Stimulated activated CD8-positive, alpha-beta memory T cell treated with anti-CD3 and anti-CD28 coated beads, Interleukin-12 subunit alpha, Interleukin-12 subunit beta, amount 100 ng/mL, for 4 hours (primary cell): ENCODE measurements around the gene SCN2B.

Experiments used
- DNase-seq: peaks from one replicate; pipeline ENCODE4 v3.0.0-alpha.2; 2020; ENCODE audit warnings: low read depth

The SCN2B gene, protein sequence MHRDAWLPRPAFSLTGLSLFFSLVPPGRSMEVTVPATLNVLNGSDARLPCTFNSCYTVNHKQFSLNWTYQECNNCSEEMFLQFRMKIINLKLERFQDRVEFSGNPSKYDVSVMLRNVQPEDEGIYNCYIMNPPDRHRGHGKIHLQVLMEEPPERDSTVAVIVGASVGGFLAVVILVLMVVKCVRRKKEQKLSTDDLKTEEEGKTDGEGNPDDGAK

DNA sequence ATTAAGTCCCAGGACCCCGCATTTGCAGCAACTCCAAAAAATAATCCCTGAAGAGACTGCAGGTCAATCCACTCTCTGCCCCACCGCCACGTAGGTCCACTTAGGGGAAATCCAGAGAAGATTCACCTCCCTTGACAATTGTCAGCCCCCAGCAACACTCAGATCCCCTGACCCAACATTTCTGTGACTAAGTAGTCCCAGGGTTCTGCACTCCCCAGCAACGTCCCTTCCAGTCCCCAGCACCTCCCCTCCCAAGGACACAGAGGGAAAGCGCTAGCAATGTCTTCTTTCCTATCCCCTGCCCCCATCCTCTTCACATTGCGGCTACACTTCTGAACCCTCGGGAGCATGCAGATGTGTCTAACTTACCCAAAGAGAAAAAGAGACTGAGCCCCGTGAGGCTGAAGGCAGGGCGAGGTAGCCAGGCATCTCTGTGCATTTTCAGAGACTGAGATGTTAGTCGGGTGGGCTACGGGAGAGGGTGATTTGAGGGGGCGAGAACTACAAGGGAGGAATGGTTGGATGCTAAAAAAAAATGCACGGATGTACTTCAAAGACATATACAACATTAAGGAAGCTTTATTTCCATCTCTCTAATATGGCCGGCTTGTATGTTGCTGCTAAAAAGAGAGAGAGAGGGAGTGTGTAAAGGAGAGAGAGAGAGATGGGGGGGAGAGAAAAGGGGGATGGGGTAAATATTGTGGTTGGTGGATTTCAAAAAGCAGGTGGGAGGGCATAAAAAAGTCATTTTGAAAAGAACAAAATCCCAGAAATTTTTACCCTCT lies at the start of gene SCN2B:
TSS of gene SCN2B (minus strand) at position 647 of the 785 bp plus-strand sequence. CDS start at position 439, 208 bp downstream.
- no peak for DNase-seq

DNA sequence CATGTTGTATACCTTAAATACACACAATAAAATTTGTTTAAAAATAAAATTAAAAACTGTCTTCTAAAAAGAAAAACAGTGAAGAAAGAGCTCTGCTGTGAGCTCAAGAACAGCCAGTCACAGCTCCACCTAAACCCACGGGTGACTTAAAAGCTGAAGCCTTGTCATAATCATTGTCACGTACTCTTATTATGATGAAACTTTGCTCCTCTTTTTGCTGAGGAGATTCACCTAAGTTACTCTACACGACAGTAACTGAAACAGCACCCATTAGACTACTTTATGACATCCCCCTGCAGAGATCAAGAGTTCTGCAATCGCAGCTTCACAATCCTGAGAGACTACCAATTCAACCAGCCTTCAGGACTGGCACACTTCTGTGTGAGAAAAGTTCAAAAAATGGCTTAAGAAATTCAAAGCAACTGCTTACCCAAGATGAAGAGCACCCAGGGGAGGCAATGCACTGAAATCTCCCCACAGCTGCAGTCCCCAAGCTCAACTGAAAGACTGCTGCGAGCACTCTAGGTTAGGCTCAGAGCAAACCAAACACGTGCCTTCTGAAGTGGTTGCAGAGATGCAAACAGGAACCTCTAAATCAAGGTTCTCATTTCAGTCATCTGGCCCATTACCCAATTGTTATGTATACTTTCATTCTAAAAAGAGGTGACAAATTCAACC lies 48.2 kb upstream of the SCN2B start, which contains the start of gene JAML:
TSS of gene JAML (minus strand) at position 501 of the 678 bp plus-strand sequence. CDS start 10,145 bp downstream, outside the sequence.
- DNase-seq = no peak

DNA sequence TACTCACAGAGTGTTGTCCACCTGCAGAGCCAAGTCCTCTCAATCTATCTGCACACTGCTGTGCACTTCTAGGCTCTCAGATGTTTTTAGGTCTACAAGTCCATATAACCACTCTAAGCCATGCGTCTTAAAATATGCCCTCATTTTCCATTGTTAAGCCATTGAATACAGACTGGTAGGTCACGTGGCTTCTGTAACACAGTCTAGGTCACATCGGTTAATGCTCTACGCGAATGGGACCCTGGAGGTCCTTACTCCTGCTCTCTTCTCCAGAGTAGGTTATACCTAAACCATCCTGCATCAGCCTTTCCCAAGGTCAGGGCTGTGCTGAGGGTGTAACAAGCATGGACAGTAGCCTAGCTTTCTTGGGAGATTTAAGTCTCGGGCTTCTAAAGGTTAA lies 47.6 kb upstream of the SCN2B start:
- no peak for DNase-seq

DNA sequence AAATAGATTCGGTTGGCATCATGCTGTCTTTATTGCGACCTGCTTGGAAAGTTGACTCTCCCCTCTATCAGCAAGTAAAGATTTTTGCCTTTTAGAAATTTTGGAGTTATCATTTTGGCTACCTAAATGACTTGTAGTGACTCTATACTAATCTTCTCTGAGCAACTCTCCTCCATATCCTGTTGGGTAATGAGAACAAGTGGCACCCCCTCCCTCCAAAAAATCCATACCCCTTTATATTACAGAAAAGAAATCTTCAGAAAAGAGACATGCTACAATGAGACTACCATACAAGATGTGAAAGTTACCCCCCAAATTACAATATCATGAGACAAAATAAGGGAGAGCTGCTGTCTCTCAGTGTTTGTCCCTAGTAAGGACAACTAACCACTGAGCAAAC lies 47.1 kb upstream of the SCN2B start:
- DNase-seq = no peak

DNA sequence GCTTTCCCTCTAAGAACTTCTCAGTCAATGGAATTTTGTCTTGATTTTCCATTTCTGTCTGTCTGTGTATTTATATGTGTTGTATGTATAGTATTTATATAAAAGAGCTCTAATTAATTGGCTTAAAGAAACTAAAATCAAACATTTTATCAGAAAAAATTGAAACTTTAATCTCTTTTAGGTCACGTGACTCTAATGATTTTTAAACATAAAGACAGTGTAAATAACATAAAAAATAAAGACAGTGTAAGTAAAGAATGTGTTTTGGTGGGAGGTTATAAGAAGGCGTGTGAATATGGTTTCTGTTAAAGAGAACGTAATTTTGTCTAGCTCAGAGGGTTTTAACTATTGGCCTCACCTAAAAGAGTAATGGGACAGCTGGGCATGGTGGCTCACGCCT lies 46.0 kb upstream of the SCN2B start:
- DNase-seq = no peak

DNA sequence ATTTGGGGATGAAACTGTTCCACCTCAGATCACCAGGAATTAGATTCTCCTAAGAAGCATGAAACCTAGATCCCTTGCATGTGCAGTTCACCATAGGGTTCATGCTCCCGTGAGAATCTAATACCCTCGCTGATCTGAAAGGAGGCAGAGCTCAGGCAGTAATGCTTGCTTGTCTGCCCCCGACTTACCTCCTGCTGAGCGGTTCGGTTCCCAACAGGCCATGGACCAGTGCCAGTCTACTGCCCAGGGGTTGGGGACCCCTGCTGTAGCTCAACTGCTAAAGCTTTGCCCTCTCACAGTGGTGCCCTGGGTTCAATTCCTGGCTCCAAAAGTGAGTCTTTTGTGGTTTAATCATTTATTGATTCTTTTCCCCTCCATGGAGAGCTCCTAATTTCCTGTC lies 45.0 kb upstream of the SCN2B start:
- no peak for DNase-seq

DNA sequence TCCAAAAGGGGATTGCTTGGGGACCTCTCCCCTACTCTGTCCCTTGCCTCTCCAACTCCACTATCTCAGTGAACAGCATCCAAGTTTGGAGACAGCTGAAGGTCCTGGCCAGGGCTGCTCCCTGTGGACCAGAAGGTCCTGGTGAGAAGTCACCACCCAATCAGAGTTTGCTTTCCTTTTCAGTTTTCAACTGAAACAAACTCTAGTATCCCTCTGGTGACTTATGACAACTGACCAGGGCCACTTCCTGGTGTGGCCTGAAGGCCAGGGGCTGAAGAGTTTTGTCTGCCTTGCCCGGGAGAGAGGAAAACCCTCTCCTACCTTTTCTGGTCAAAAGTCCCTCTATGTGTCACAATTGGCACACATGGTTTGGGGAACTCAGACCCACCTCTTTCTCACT lies 43.3 kb upstream of the SCN2B start:
- no peak for DNase-seq

DNA sequence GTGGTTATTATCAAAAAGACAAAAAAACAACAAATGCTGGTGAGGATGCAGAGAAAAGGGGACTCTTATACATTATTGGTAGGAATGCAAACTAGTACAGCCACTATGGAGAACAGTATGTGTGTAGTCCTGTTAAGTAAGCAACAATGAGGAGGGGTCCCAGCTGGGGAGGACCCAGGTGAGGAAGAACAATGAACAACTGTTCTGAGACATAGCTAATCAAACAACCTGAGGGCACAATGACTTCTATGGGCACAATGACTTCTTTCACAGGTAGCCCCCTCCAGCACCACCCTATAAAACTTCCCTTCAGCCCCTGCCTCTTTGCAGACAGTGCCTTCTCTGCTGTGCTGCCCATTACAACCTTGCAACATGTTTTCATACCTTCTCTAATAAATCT lies 42.8 kb upstream of the SCN2B start:
- DNase-seq = no peak

DNA sequence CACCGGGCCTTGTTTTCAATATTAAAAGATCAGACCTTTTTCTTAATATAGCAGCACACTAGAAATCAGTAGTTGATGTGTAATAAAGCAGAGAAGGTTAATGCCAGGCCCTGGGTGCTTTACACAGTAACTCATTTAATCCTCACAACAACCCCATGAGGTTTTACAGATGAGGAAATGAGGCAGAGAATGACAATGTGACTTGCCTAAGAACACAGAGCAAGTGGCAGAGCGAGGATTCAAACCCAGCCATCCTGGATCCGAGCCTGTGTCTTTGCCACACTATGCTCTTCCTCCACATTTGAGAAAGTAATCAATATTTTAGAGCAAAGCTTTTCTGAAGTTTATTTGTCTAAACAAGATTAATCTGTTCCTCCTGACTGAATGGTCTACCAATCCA lies 41.1 kb upstream of the SCN2B start:
- no peak for DNase-seq

DNA sequence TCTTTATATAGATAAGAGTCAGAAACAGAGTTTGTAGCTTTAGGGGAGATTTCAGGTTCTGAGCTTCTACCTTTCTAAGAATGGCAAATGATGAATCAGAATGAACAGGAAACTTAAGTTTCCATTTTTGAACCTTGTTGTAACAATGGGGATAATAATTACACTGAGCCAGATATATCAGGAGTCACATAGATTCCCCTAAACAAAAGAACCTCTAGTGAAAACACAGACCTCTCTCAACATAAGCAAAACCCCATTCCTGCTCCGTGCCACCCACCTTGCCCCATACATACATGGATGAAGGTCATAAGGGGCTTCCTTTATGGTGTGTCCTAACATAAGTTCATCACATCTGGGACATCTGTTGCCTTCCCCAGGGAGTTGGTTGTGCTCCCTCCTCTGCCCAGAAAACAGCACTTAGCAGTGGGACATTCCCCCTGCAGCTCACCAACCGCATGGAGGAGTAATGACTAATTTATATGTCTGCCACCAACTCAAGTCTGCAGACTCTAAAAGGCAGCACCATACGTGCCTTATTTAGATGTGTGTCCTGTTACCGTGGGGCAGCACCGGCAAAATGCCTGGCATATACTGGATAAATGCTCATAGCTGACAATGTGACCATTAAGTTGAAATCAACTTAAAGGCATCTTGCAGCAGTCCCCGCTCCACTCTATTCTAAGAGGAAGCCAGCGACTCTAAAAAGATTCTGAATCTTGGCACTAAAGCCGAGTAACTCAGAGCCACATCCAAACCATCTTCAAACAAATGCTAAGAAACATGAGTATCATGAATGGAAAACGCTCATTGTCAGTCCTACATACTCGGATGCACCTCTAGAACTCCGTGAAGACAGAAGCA lies 40.4 kb upstream of the SCN2B start:
- no peak for DNase-seq

DNA sequence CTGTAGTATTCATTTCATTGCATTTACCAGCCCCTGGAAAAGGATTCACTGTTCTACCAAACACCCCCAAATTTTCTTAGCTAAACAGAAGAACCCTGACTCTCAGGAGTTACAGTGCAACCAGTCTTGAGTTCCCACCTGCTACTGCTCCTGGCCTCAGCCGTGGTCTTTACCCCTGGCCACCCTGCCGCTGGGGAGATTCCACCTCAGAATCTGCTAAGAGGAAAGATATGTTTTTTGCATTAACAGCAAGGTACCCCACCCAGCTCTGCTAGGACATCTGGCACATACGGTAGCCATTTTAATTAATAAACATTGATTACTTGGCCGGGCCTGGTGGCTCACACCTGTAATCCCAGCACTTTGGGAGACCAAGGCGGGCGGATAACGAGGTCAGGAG lies 39.3 kb upstream of the SCN2B start:
- no peak for DNase-seq

DNA sequence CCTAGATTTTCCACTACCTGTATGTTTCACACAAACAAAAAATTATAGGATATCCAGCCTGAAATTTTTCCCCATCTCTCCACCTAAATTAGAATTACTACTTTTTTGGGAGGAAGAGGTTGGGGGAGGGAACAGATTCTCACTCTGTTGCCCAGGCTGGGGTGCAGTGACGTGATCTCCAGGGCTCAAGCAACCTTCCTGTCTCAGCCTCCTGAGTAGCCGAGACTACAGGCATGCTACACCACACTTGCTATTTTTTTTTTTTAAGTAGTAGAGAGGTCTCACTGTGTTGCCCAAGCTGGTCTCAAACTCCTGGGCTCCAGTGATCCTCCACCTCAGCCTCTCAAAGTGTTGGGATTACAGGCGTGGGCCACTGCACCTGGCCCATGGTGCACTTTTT lies 38.8 kb upstream of the SCN2B start:
- no peak for DNase-seq

DNA sequence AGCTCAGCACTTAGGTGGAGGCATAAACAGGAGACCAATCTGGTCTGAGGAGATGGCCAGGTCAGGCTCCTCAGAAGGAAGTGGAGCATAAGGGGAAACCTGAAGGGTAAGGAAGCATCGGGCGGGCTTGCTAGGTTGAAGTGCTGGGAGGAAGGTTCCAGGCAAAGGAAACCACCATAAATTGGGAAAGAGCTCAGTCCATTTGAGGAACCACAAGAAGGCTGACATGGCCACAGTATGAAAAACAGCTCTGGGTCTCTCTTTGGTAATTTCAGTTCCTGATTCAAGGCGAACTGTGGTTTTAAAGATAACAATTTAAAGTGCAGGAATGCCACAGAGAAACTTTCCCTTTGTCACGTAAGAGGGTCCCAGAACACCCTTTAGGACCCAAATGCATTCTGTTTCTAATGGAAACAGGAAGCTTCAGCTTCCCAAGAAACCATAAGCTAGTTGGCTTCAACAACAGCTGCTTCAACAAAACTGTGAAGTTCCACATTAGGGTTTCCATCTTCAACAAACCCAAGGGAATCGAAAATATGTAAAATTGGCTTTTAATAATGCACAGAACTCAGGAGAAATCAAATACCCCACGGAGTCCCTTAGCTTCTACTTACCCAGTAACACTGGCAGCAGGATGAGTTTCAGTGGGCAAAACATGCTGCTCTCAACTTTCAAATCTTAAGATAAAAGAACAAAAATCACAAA lies 37.9 kb upstream of the SCN2B start:
- no peak for DNase-seq

DNA sequence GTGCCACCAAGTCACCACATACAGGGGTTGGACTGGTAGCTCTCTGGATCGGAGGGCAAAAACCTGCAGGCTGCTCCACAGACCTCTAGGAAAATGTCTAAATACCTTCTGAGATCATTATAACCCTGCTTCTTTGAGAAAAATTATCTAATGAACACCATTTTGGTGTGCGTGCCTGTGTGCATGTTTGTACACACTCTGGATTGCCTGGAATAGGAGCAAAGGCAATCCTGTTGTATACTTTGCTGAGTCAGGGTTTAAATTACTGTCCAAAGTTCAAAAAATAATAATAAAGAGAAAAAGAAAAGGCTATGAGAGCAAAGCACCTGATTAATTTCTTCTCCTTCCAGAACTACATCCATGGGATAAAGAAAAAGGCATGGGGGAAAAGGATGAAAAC lies 37.3 kb upstream of the SCN2B start:
- no peak for DNase-seq

DNA sequence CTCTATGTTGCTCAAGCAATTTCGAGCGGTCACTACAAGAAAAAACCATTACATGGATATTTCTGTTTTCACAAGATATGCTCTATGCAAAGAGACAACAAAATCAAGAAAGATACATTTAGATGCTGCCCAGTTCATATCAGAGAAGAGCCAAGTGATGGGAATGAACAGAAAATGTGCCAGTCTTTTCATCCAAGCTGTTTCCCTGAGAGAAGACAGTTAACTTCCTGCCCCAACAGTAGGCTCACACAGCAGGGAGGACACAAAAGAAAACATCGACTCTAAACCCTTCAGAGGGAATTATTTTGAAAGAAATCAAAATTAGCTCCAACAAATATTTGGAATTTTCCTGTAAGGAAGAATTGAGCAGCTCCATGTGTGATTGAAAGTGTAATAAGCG lies 36.8 kb upstream of the SCN2B start:
- DNase-seq = no peak

DNA sequence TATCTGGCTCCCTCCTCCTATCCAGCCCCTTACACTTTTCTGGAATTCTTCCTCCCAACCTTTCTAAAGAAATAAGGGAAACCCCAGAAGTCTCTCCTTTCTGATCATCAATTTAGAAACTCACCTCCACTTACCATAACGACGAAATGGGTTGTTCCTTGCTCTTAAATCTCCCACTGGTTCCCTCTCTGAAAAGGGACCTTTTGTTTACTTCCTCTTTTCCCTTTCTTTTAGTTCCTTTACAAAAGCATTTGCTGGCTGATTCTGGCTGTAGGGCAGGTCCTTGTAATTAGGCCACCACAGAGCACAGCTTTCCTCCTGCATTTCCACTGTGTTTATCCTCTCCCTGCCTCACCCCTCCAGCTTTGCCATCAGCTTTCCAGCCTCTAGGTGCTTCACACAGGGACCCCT lies 36.3 kb upstream of the SCN2B start:
- DNase-seq = no peak

DNA sequence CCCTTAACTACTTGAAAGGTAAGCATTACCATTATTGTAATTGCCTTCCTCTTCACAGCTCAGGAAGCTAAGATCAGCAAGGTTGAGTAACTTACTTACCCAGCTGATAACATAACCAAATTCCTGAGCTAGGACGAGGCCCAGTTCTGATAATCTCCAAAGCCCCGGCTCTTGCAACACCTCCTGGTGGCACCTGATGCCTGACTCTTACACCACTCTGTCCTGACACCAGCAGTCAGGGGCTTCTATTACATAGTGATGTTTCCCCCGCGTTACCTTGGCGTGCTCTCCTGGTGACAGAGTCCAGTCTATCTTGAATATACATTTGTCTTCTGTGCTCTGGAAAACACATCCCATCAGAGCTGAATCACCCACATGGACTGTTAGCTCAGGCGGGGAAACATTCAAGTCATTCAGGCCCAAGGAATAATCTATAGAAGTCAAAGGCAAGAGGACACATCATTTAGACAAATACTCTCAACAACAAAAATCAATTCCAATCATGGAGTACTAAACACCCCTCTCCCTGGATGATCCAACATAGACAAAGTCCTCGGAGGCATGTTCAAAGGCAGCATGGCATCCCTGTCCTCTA lies 35.8 kb upstream of the SCN2B start:
- no peak for DNase-seq

DNA sequence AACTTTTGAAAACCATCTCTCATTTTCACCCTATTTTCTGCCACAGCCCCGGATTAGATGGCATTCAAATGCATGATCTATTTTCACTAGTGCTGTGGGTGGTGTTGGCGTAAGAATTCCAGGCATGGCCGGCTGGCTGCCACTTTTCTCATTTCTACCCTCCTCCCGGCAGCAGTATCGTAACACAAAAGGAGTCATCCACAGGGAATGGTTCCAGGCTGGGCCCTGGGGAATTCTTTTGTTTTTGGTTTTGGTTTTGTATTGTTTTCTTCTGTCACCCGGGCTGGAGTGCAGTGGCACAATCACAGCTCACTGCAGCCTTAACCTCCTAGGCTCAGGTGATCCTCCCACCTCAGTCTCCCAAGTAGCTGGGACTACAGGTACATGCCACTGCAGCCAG lies 34.6 kb upstream of the SCN2B start:
- no peak for DNase-seq

DNA sequence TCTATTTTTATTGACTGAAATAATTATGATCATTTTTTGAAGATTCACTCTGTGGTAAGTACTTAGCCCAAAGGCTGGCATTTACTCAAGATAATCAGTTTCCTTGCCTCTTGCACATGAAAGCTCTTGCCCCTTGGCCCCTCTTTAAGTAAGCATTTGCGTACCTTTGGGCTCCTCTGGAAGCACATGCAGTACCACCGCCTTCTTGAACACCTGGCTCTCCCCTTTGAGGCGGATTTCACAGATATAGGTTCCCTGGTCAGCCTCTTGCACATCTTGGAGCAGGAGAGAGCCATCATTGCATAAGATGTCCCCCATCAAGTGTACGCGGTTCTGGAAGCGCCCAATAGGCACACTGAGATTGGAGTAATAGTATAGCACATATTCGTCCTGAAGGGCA lies 33.9 kb upstream of the SCN2B start:
- DNase-seq = no peak

DNA sequence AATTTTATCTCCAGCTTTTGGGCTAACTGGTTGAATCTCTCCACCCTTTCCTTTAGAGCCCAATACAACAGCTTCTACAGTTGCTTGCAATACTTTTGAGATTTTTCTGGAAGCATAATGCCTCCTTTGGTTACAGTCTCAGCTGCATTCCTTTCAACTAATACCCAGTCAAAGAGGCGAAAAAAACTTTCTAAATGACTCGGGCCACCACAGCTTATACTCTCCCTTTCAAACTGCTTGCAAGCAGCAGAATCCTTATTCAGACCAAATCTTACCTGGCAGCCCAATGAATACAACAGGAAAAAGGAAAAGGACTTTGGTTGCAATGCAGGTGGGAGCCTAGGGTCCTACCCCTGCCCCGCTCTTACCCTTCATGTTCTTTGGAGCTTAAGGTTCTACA lies 32.6 kb upstream of the SCN2B start:
- DNase-seq = no peak

DNA sequence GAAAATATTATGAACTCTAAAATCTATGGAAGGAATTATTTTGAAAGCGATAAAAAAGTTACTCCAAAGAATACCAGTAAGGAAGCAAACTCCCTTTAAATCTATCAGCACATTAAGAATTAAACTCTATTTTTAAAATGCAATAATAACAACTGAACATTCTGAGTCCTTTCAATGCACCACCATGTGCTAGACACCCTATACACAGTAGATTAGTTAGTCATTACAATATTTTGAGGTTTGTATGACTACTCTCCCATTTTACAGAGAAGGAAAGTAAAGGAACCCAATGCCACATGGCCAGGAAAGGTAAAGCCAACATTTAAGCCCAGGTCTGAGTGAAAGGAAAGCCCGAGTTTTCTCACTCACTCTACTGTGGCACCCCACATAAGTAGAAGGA lies 30.6 kb upstream of the SCN2B start:
- DNase-seq = no peak
